AG09319 (cell line): ENCODE results near the gene FGF13.

Source experiments
- DNase-seq: peaks from one replicate; pipeline ENCODE4 v3.0.0-alpha.2; 2010; ENCODE audit warnings: low read depth; ENCODE audit errors: extremely low read depth
- CTCF ChIP-seq: IDR thresholded peaks from 2 replicates; pipeline ENCODE4 v1.5.1; 2011; ENCODE audit warnings: low read depth, mild to moderate bottlenecking, inconsistent platforms, low read length, moderate library complexity

Gene FGF13

GRCh38 chrX:138704596-138704995 is 6.9 kb downstream of the FGF13 start:
- no peak for DNase-seq
- TF ChIP-seq CTCF: no peak

- DNase-seq: no peak
- no peak for TF ChIP-seq CTCF
Observed at GRCh38 chrX:138704101-138704500, 7.4 kb downstream of the FGF13 start.

- DNase-seq: no peak
- TF ChIP-seq CTCF: no peak
Observed at GRCh38 chrX:138692591-138692990, 18.9 kb downstream of the FGF13 start.

GRCh38 chrX:138691186-138691585 is 20.3 kb downstream of the FGF13 start:
- DNase-seq: no peak
- no peak for TF ChIP-seq CTCF

- no peak for DNase-seq
- no peak for TF ChIP-seq CTCF
Observed at GRCh38 chrX:138690591-138690990, 20.9 kb downstream of the FGF13 start.

- no peak for DNase-seq
- no peak for TF ChIP-seq CTCF
Observed at GRCh38 chrX:138683600-138683999, 27.9 kb downstream of the FGF13 start.

GRCh38 chrX:138669693-138670092 is 41.8 kb downstream of the FGF13 start:
- no peak for TF ChIP-seq CTCF

More at GRCh38 chrX:138669693-138670092, 41.8 kb downstream of the FGF13 start:
- DNase-seq: no peak
